ENCODE data around the gene SHKBP1.
A peak's percentile ranks its signal among the peaks of the same experiment; 100 is the strongest.

Gene SHKBP1

DNA sequence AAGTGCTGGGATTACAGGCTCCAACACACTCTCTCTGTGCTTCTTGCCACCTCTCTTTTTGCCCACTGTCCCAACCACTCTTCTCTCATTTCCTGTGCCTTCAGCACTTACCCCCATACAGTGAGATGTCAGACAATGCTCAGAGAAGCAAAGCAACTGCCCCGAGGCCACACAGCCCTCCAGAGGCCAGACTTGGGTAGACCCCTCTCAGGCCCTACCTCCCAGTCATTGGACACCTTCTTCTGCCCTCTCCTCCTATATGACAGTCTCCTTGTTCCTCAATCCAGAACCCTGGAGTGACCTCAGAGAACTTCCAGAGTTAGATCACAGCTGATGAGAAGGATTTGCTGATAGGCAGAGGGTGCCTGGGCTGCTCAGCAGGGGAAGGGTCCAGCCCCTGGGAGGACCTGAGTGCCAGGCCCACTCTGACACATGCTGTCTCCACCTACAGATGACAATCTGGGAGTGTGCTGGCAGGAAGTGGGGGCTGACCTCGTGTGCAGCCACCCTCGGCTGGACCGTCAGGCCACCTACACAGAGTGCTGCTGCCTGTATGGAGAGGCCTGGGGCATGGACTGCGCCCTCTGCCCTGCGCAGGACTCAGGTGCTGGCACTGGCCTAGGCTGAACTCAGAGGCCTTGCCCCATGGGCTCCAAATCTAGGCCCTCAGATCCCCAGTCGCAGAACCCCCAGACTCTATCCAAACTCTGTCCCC is 48.9 kb downstream of the SHKBP1 start:
- ChIA-PET POLR2A (interaction anchor here (0.9 to 4.1 kb wide), 2 partner anchors 21 to 55 kb away, joined by 4 to 60 read pairs; no protein-coding TSS in a partner anchor), CTCF (interaction anchor here (2.6 to 11.0 kb wide), 3 partner anchors 9 to 84 kb away, joined by 14 to 236 read pairs (median 158); partner anchors contain the start of gene LTBP4)
- no peaks in the 10 kb centered on the region for H3K9me3 ChIP-seq (ENCODE audit: control insufficient read depth, insufficient read depth, low read depth, low read length)
- H3K36me3 ChIP-seq (ENCODE audit: control insufficient read depth in 2 of 2, insufficient read depth in 1 of 2, low read length in 2 of 2) = peaks cover 9 to 16% of the 10 kb centered on the region in 2 experiments; a peak in 2 of 3 replicates
- TF ChIP-seq ZNF335 (tag by site-specific recombination; conservative IDR thresholded peaks at IDR 0.05) (no peak), ZSCAN30 (tag by site-specific recombination; IDR thresholded peaks at IDR 0.05) (no peak), ZNF112 (tag by site-specific recombination; IDR thresholded peaks at IDR 0.05) (no peak), ZFHX2 (tag by site-specific recombination; conservative IDR thresholded peaks at IDR 0.05) (peak; percentile 98), ZNF132 (tag by site-specific recombination; IDR thresholded peaks at IDR 0.05; ENCODE audit: borderline replicate concordance) (no peak), ZNF214 (tag by site-specific recombination; IDR thresholded peaks at IDR 0.05; ENCODE audit: borderline replicate concordance) (no peak), EGR2 (tag by site-specific recombination; IDR thresholded peaks at IDR 0.05; ENCODE audit: low read depth) (peak; percentile 97), ZFP41 (tag by site-specific recombination; IDR thresholded peaks at IDR 0.05; ENCODE audit: borderline replicate concordance) (no peak), ZIC2 (tag by site-specific recombination; IDR thresholded peaks at IDR 0.05) (0 out of 2 replicates have a peak, but pooled peaks have one; percentile 30), ZNF544 (tag by site-specific recombination; IDR thresholded peaks at IDR 0.05) (no peak), ZNF155 (tag by site-specific recombination; IDR thresholded peaks at IDR 0.05) (no peak), ZNF292 (tag by site-specific recombination; IDR thresholded peaks at IDR 0.05; ENCODE audit: borderline replicate concordance, low read depth) (no peak), SP7 (tag by site-specific recombination; IDR thresholded peaks at IDR 0.05) (no peak), GLIS2 (tag by site-specific recombination; IDR thresholded peaks at IDR 0.05) (0 out of 2 replicates have a peak, but pooled peaks have one; percentile 10), ZNF548 (tag by site-specific recombination; IDR thresholded peaks at IDR 0.05) (no peak), SP3 (tag by site-specific recombination; IDR thresholded peaks at IDR 0.05) (no peak), ZNF624 (tag by site-specific recombination; IDR thresholded peaks at IDR 0.05) (no peak), ZNF768 (tag by site-specific recombination; IDR thresholded peaks at IDR 0.05) (peak; percentile 79; the same call in 1 of the 2 replicates), ZNF169 (tag by site-specific recombination; IDR thresholded peaks at IDR 0.05) (no peak), ZBTB17 (tag by site-specific recombination; IDR thresholded peaks at IDR 0.05) (no peak), ZNF664 (tag by site-specific recombination; IDR thresholded peaks at IDR 0.05) (no peak), ZNF76 (tag by site-specific recombination; IDR thresholded peaks at IDR 0.05; ENCODE audit: borderline replicate concordance, low read depth) (no peak), YY2 (tag by site-specific recombination; IDR thresholded peaks at IDR 0.05) (no peak)
- TF ChIP-seq, protein P1, sequence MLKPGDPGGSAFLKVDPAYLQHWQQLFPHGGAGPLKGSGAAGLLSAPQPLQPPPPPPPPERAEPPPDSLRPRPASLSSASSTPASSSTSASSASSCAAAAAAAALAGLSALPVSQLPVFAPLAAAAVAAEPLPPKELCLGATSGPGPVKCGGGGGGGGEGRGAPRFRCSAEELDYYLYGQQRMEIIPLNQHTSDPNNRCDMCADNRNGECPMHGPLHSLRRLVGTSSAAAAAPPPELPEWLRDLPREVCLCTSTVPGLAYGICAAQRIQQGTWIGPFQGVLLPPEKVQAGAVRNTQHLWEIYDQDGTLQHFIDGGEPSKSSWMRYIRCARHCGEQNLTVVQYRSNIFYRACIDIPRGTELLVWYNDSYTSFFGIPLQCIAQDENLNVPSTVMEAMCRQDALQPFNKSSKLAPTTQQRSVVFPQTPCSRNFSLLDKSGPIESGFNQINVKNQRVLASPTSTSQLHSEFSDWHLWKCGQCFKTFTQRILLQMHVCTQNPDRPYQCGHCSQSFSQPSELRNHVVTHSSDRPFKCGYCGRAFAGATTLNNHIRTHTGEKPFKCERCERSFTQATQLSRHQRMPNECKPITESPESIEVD (tag by site-specific recombination; IDR thresholded peaks at IDR 0.05) = no peak
- TF ChIP-seq, protein P2, sequence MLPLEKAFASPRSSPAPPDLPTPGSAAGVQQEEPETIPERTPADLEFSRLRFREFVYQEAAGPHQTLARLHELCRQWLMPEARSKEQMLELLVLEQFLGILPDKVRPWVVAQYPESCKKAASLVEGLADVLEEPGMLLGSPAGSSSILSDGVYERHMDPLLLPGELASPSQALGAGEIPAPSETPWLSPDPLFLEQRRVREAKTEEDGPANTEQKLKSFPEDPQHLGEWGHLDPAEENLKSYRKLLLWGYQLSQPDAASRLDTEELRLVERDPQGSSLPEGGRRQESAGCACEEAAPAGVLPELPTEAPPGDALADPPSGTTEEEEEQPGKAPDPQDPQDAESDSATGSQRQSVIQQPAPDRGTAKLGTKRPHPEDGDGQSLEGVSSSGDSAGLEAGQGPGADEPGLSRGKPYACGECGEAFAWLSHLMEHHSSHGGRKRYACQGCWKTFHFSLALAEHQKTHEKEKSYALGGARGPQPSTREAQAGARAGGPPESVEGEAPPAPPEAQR (tag by site-specific recombination; IDR thresholded peaks at IDR 0.05) = no peak
- peak overlapping the region; percentile 17; the same call in 1 of the 2 replicates for H3K27ac ChIP-seq (ENCODE audit: extremely low read depth, low read depth, low read length)
- H3K4me3 ChIP-seq (ENCODE audit: low read depth, low read length) = no peak overlapping the region
- H3K4me1 ChIP-seq (ENCODE audit: control insufficient read depth, insufficient read depth, low read length) = peaks cover 16% of the 10 kb centered on the region
